ENCODE results near the gene FRMD4A.

FRMD4A gene

GRCh38 chr10:14185316-14186045, 145.2 kb downstream of the FRMD4A start:
- peak overlapping the region; percentile 23 for H3K23ac ChIP-seq (ENCODE audit: low read depth, low read length, poor library complexity)
- no peak overlapping the region for H3K4ac ChIP-seq (ENCODE audit: low read length)
- H3K18ac ChIP-seq (ENCODE audit: low read length), result peak overlapping the region; percentile 9
- peaks cover 2 to 4% of the 10 kb centered on the region in 2 donors for H3K4me1 ChIP-seq (ENCODE audit: control insufficient read depth in 2 of 2, insufficient read depth in 1 of 2, low read depth in 1 of 2, low read length in 2 of 2)
- no peaks in the 10 kb centered on the region for H3K9me3 ChIP-seq (replicated peaks in 1 of 2; ENCODE audit: control insufficient read depth in 2 of 2, insufficient read depth in 1 of 2, low read depth in 1 of 2, low read length in 2 of 2)
- H3K79me1 ChIP-seq (ENCODE audit: low read depth, low read length), result no peaks in the 10 kb centered on the region
- no peak overlapping the region for H3K14ac ChIP-seq (ENCODE audit: low read length)
- H3K36me3 ChIP-seq (replicated peaks in 1 of 2; ENCODE audit: control insufficient read depth in 2 of 2, insufficient read depth in 2 of 2, low read length in 2 of 2), result no peaks in the 10 kb centered on the region
- H3K9ac ChIP-seq (ENCODE audit: low read depth, low read length, poor library complexity), result no peak overlapping the region
- H2AFZ ChIP-seq (ENCODE audit: low read length), result peak overlapping the region; percentile 42
- WGBS, 2 donors (ENCODE audit: extremely low coverage in 2 of 2, insufficient read length in 2 of 2, insufficient replicate concordance in 1 of 2), result no CpG with 5 or more reads among the region's 7 CpGs
- H3K4me2 ChIP-seq (ENCODE audit: insufficient read depth, low read length, poor library complexity, severe bottlenecking), result no peak overlapping the region
- H4K91ac ChIP-seq (ENCODE audit: low read depth, low read length, poor library complexity), result no peak overlapping the region
- DNase-seq (ENCODE audit: low spot score), result peak; percentile 62
- H4K8ac ChIP-seq (ENCODE audit: low read depth, low read length), result no peak overlapping the region
- peak overlapping the region in 1 of 2 donors; percentile 12 for H3K4me3 ChIP-seq (ENCODE audit: low read length in 2 of 2)
- no peak overlapping the region for H2BK12ac ChIP-seq (ENCODE audit: low read length)
- H2AK5ac ChIP-seq (ENCODE audit: low read depth, low read length), result no peak overlapping the region
- peak overlapping the region; percentile 41 for H3K27ac ChIP-seq (replicated peaks; ENCODE audit: low read length)
- H3K27me3 ChIP-seq (ENCODE audit: control insufficient read depth in 3 of 3, insufficient read depth in 3 of 3, low read depth in 1 of 3, low read length in 3 of 3), result no peaks in the 10 kb centered on the region
- no peak overlapping the region for H2BK15ac ChIP-seq (ENCODE audit: low read length)
- no peak overlapping the region for H2BK120ac ChIP-seq (ENCODE audit: low read depth, low read length)
- peak overlapping the region; percentile 2 for H2BK5ac ChIP-seq (ENCODE audit: low read length)

GRCh38 chr10:14184841-14185315, 145.8 kb downstream of the FRMD4A start:
- Histone ChIP-seq H3K9me3 (replicated peaks in 1 of 2; ENCODE audit: control insufficient read depth in 2 of 2, insufficient read depth in 1 of 2, low read depth in 1 of 2, low read length in 2 of 2) (no peaks in the 10 kb centered on the region), H3K4ac (ENCODE audit: low read length) (no peak overlapping the region), H2AFZ (ENCODE audit: low read length) (peak overlapping the region; percentile 42), H4K91ac (ENCODE audit: low read depth, low read length, poor library complexity) (no peak overlapping the region), H3K27ac (replicated peaks; ENCODE audit: low read length) (no peak overlapping the region), H3K4me3 (ENCODE audit: low read length in 2 of 2) (no peak overlapping the region), H2BK5ac (ENCODE audit: low read length) (no peak overlapping the region), H3K9ac (ENCODE audit: low read depth, low read length, poor library complexity) (no peak overlapping the region), H3K36me3 (replicated peaks in 1 of 2; ENCODE audit: control insufficient read depth in 2 of 2, insufficient read depth in 2 of 2, low read length in 2 of 2) (no peaks in the 10 kb centered on the region), H3K27me3 (ENCODE audit: control insufficient read depth in 3 of 3, insufficient read depth in 3 of 3, low read depth in 1 of 3, low read length in 3 of 3) (no peaks in the 10 kb centered on the region), H3K14ac (ENCODE audit: low read length) (no peak overlapping the region), H2BK12ac (ENCODE audit: low read length) (no peak overlapping the region), H4K8ac (ENCODE audit: low read depth, low read length) (no peak overlapping the region), H3K4me2 (ENCODE audit: insufficient read depth, low read length, poor library complexity, severe bottlenecking) (no peak overlapping the region), H2BK15ac (ENCODE audit: low read length) (no peak overlapping the region), H3K18ac (ENCODE audit: low read length) (no peak overlapping the region), H2AK5ac (ENCODE audit: low read depth, low read length) (no peak overlapping the region), H2BK120ac (ENCODE audit: low read depth, low read length) (no peak overlapping the region), H3K79me1 (ENCODE audit: low read depth, low read length) (no peaks in the 10 kb centered on the region), H3K23ac (ENCODE audit: low read depth, low read length, poor library complexity) (no peak overlapping the region), H3K4me1 (ENCODE audit: control insufficient read depth in 2 of 2, insufficient read depth in 1 of 2, low read depth in 1 of 2, low read length in 2 of 2) (peaks cover 2 to 4% of the 10 kb centered on the region in 2 donors)
- no CpG with 5 or more reads among the region's 11 CpGs for WGBS, 2 donors (ENCODE audit: extremely low coverage in 2 of 2, insufficient read length in 2 of 2, insufficient replicate concordance in 1 of 2)
- DNase-seq (ENCODE audit: low spot score), result peak; percentile 40

DNA sequence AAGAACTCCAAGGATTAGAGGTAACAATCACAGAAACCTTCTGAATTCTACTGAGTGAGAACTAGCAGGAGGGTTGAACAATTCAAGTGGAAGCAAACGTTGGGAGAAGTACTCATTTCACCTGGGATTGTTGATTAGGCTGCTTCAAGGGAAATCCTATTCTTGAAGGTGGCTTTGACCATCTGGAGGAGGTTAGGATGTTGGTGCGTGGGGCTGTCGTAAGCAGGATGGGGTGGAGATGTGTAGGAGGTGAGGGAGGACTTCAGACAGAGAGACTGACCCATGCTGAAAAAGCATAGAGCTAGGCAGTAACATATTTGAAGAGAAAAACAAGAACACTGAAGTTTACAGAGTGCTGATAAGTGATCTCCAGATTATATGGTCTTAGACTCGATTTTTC, 147.9 kb downstream of the FRMD4A start:
- Histone ChIP-seq H3K4ac (ENCODE audit: low read length) (no peak overlapping the region), H2BK5ac (ENCODE audit: low read length) (peak overlapping the region; percentile 42), H2BK120ac (ENCODE audit: low read depth, low read length) (no peak overlapping the region), H2BK12ac (ENCODE audit: low read length) (no peak overlapping the region), H3K4me2 (ENCODE audit: insufficient read depth, low read length, poor library complexity, severe bottlenecking) (no peak overlapping the region), H3K23ac (ENCODE audit: low read depth, low read length, poor library complexity) (no peak overlapping the region), H3K9ac (ENCODE audit: low read depth, low read length, poor library complexity) (no peak overlapping the region), H3K4me1 (ENCODE audit: control insufficient read depth in 2 of 2, insufficient read depth in 1 of 2, low read depth in 1 of 2, low read length in 2 of 2) (peaks cover 2 to 4% of the 10 kb centered on the region in 2 donors), H3K18ac (ENCODE audit: low read length) (no peak overlapping the region), H2AK5ac (ENCODE audit: low read depth, low read length) (no peak overlapping the region), H3K36me3 (replicated peaks in 1 of 2; ENCODE audit: control insufficient read depth in 2 of 2, insufficient read depth in 2 of 2, low read length in 2 of 2) (no peaks in the 10 kb centered on the region), H2BK15ac (ENCODE audit: low read length) (no peak overlapping the region), H4K91ac (ENCODE audit: low read depth, low read length, poor library complexity) (no peak overlapping the region), H3K4me3 (ENCODE audit: low read length in 2 of 2) (no peak overlapping the region), H4K8ac (ENCODE audit: low read depth, low read length) (no peak overlapping the region), H3K27ac (replicated peaks; ENCODE audit: low read length) (no peak overlapping the region), H3K27me3 (ENCODE audit: control insufficient read depth in 3 of 3, insufficient read depth in 3 of 3, low read depth in 1 of 3, low read length in 3 of 3) (no peaks in the 10 kb centered on the region), H3K79me1 (ENCODE audit: low read depth, low read length) (no peaks in the 10 kb centered on the region), H3K14ac (ENCODE audit: low read length) (no peak overlapping the region), H2AFZ (ENCODE audit: low read length) (no peak overlapping the region), H3K9me3 (replicated peaks in 1 of 2; ENCODE audit: control insufficient read depth in 2 of 2, insufficient read depth in 1 of 2, low read depth in 1 of 2, low read length in 2 of 2) (no peaks in the 10 kb centered on the region)
- no CpG with 5 or more reads among the region's 4 CpGs for WGBS, 2 donors (ENCODE audit: extremely low coverage in 2 of 2, insufficient read length in 2 of 2, insufficient replicate concordance in 1 of 2)
- DNase-seq (ENCODE audit: low spot score), result no peak

- no peak overlapping the region for H3K14ac ChIP-seq (ENCODE audit: low read length)
- no peak overlapping the region for H3K27ac ChIP-seq (replicated peaks; ENCODE audit: low read length)
- no peaks in the 10 kb centered on the region for H3K27me3 ChIP-seq (ENCODE audit: control insufficient read depth in 3 of 3, insufficient read depth in 3 of 3, low read depth in 1 of 3, low read length in 3 of 3)
- peaks cover 2 to 4% of the 10 kb centered on the region in 2 donors for H3K4me1 ChIP-seq (ENCODE audit: control insufficient read depth in 2 of 2, insufficient read depth in 1 of 2, low read depth in 1 of 2, low read length in 2 of 2)
- no peaks in the 10 kb centered on the region for H3K36me3 ChIP-seq (replicated peaks in 1 of 2; ENCODE audit: control insufficient read depth in 2 of 2, insufficient read depth in 2 of 2, low read length in 2 of 2)
- H3K79me1 ChIP-seq (ENCODE audit: low read depth, low read length), result no peaks in the 10 kb centered on the region
- H2AFZ ChIP-seq (ENCODE audit: low read length), result peak overlapping the region; percentile 49
- DNase-seq (ENCODE audit: low spot score), result no peak
- H3K23ac ChIP-seq (ENCODE audit: low read depth, low read length, poor library complexity), result no peak overlapping the region
- H4K8ac ChIP-seq (ENCODE audit: low read depth, low read length), result no peak overlapping the region
- H3K4me2 ChIP-seq (ENCODE audit: insufficient read depth, low read length, poor library complexity, severe bottlenecking), result no peak overlapping the region
- H2AK5ac ChIP-seq (ENCODE audit: low read depth, low read length), result no peak overlapping the region
- H4K91ac ChIP-seq (ENCODE audit: low read depth, low read length, poor library complexity), result no peak overlapping the region
- H2BK12ac ChIP-seq (ENCODE audit: low read length), result no peak overlapping the region
- no peak overlapping the region for H3K4me3 ChIP-seq (ENCODE audit: low read length in 2 of 2)
- H2BK120ac ChIP-seq (ENCODE audit: low read depth, low read length), result no peak overlapping the region
- no peak overlapping the region for H3K18ac ChIP-seq (ENCODE audit: low read length)
- no peaks in the 10 kb centered on the region for H3K9me3 ChIP-seq (replicated peaks in 1 of 2; ENCODE audit: control insufficient read depth in 2 of 2, insufficient read depth in 1 of 2, low read depth in 1 of 2, low read length in 2 of 2)
- H3K9ac ChIP-seq (ENCODE audit: low read depth, low read length, poor library complexity), result no peak overlapping the region
- WGBS, 2 donors (ENCODE audit: extremely low coverage in 2 of 2, insufficient read length in 2 of 2, insufficient replicate concordance in 1 of 2), result no CpG with 5 or more reads among the region's 3 CpGs
- H2BK15ac ChIP-seq (ENCODE audit: low read length), result no peak overlapping the region
- H3K4ac ChIP-seq (ENCODE audit: low read length), result no peak overlapping the region
- no peak overlapping the region for H2BK5ac ChIP-seq (ENCODE audit: low read length)
Measured at GRCh38 chr10:14181567-14181936, 149.2 kb downstream of the FRMD4A start.

All from neuronal stem cell (in vitro differentiated cells).